ENCODE results near the gene DVL1.

Gene DVL1

DNA sequence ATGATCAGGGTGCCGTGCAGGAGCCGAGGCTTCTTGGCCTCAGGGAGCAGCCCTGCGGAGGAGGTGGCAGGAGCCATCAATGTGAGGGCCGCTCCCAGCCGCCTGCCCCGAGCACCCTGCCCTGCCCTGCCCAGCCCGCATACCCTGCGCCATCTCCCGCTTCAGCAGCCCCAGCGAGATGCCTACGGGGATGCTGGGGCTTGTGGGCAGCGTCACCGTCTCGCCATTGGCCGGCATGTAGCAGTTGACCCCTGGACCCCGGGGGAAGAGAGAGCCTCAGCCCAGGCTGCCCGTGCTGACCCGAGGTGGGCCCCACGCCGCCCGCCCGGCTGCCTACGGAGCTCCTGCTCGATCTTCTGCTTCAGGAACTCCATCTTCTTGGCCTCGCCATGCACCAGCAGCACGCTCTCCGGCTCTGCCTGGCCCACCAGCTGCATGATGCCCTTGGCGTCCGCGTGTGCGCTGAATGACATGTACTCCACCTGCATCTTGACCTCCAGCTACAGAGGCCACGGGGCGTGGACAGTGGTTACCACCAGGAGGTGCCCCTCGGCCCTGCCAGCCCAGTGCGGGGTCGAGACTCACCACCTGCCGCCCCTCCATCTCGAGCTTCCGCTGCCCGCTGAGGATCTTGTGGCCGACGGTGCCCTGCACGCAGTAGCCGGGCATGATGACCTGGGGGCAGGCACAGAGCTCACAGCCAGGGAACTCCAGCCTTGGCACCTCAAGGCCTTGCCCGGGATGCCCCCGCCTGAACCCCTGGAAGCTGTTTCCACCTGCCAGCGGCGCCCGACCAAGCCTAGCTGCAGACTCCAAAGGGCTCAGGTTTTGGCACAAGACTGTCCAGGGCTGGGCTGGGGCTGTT, 36.5 kb downstream of the DVL1 start:
- H3K36me3 ChIP-seq (ENCODE audit: insufficient read depth, low read length): peaks cover 40% of the 10 kb centered on the region; the same call in 1 of the 2 replicates

DNA sequence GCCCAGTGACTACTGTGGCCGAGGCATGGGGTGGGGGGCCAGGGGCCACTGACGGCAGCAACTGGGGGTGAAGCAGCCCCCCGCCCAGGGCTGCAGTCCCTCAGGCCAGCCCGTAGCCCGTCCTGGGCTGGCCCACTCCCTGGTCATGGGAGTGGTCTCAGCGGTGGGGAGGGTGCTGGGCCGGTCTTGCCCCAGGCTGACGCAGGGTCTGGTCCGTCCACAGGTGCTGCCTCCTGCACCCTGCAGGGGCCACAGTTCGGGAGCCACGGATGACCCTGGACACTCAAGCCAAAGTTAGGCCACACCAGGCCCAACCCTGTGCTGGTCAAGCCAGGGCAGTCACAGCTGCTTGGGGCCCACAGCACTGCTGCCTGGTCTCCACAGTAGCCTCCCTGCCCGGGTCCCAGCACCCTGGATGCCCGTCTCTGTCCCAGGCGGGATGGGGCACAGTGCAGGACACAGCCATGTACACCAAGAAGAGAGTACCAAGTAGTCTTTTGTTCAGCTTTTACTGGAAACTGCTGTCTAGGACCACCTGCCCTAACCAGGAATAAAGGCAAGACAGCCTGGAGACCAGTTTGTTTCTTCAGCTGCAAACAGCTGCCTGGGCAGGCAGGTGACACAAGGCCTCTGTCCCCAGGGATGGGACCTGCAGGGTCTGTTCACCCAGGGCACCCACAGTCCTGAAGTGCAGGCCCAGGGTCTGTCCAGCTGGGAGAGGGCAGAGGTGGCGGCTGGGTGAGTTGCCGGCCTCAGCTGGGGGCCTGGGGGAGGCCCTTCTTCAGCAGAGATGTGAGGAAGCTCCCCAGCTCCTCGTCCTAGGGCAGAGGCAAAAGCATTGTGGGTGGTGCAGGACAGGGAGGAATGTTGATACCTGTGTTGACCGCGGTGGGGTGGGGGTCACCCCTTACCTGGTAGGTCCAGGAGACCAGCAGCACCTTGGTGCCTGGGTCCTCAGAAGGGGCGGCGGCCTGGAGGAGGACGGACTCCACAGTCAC, 37.8 kb downstream of the DVL1 start:
- Histone ChIP-seq H2AFZ (ENCODE audit: low read length) (no peak overlapping the region), H3F3A (ENCODE audit: low read depth) (no peaks in the 10 kb centered on the region; the same call in 1 of the 2 replicates), H3K79me2 (ENCODE audit: insufficient read depth, low read length) (peaks cover 43% of the 10 kb centered on the region), H4K20me1 (ENCODE audit: insufficient read depth, low read length, poor library complexity, severe bottlenecking) (peaks cover 18% of the 10 kb centered on the region), H3K36me3 (ENCODE audit: insufficient read depth, low read length) (peaks cover 40% of the 10 kb centered on the region; the same call in 1 of the 2 replicates), H3K9me2 (replicated peaks; ENCODE audit: low read depth, low read length) (no peaks in the 10 kb centered on the region), H3K27me3 (ENCODE audit: insufficient read depth, low read length, poor library complexity, severe bottlenecking) (no peaks in the 10 kb centered on the region), H3K9me3 (ENCODE audit: insufficient read depth, low read depth, low read length) (no peaks in the 10 kb centered on the region), H3K4me2 (ENCODE audit: low read depth, low read length, poor library complexity, severe bottlenecking) (no peak overlapping the region), H3K4me3 (ENCODE audit: low read length, poor library complexity, severe bottlenecking) (no peak overlapping the region), H3K9ac (ENCODE audit: low read depth, low read length, poor library complexity, severe bottlenecking) (no peak overlapping the region), H3K4me1 (ENCODE audit: insufficient read depth, low read length, poor library complexity, severe bottlenecking) (peaks cover 16% of the 10 kb centered on the region)
- TF ChIP-seq, protein P1, sequence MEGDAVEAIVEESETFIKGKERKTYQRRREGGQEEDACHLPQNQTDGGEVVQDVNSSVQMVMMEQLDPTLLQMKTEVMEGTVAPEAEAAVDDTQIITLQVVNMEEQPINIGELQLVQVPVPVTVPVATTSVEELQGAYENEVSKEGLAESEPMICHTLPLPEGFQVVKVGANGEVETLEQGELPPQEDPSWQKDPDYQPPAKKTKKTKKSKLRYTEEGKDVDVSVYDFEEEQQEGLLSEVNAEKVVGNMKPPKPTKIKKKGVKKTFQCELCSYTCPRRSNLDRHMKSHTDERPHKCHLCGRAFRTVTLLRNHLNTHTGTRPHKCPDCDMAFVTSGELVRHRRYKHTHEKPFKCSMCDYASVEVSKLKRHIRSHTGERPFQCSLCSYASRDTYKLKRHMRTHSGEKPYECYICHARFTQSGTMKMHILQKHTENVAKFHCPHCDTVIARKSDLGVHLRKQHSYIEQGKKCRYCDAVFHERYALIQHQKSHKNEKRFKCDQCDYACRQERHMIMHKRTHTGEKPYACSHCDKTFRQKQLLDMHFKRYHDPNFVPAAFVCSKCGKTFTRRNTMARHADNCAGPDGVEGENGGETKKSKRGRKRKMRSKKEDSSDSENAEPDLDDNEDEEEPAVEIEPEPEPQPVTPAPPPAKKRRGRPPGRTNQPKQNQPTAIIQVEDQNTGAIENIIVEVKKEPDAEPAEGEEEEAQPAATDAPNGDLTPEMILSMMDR (conservative IDR thresholded peaks at IDR 0.05; ENCODE audit: low read length): no peak
- TF ChIP-seq EZH2phosphoT487 (IDR thresholded peaks at IDR 0.05; ENCODE audit: borderline replicate concordance): no peak

More for the DNA sequence above, 36.5 kb downstream of the DVL1 start:
- no peak overlapping the region for H3K9ac ChIP-seq (ENCODE audit: low read depth, low read length, poor library complexity, severe bottlenecking)
- no peaks in the 10 kb centered on the region for H3K9me3 ChIP-seq (ENCODE audit: insufficient read depth, low read depth, low read length)
- no peaks in the 10 kb centered on the region for H3K27me3 ChIP-seq (ENCODE audit: insufficient read depth, low read length, poor library complexity, severe bottlenecking)
- no peaks in the 10 kb centered on the region for H3K9me2 ChIP-seq (replicated peaks; ENCODE audit: low read depth, low read length)
- H3K79me2 ChIP-seq (ENCODE audit: insufficient read depth, low read length): peaks cover 32% of the 10 kb centered on the region; the same call in 1 of the 2 replicates
- H3K4me2 ChIP-seq (ENCODE audit: low read depth, low read length, poor library complexity, severe bottlenecking): no peak overlapping the region
- H3K4me3 ChIP-seq (ENCODE audit: low read length, poor library complexity, severe bottlenecking): no peak overlapping the region
- H2AFZ ChIP-seq (ENCODE audit: low read length): no peak overlapping the region
- no peaks in the 10 kb centered on the region; the same call in 1 of the 2 replicates for H3F3A ChIP-seq (ENCODE audit: low read depth)
- TF ChIP-seq EZH2phosphoT487 (IDR thresholded peaks at IDR 0.05; ENCODE audit: borderline replicate concordance): no peak
- TF ChIP-seq, protein P1 (conservative IDR thresholded peaks at IDR 0.05; ENCODE audit: low read length): no peak
- H4K20me1 ChIP-seq (ENCODE audit: insufficient read depth, low read length, poor library complexity, severe bottlenecking): peaks cover 17% of the 10 kb centered on the region
- H3K4me1 ChIP-seq (ENCODE audit: insufficient read depth, low read length, poor library complexity, severe bottlenecking): peaks cover 12% of the 10 kb centered on the region

DNA sequence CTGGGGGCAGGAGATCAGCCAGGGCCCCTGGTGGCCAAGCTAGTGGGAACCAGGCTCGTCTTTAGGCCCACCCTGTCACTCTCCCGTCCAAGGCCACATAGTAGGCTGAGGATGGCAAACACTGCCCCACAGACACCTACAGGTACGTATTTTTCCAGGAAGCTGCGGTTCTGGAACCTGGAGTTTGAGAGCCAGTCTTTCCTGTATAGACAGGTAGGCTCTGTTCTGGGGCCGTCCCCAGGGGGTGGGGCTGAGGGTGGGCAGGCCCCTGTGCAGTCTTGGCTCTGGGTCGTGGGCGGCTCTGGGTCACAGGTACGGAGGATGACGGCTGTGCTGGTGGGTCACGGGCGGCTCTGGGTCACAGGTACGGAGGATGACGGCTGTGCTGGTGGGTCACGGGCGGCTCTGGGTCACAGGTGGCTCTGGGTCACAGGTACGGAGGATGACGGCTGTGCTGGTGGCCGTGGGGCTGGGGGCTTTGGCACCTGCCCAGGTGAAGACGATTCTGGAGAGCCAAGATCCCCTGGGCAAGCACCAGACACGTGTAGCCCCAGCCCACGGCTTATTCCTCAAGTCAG, 38.7 kb downstream of the DVL1 start:
- peaks cover 50% of the 10 kb centered on the region for H3K79me2 ChIP-seq (ENCODE audit: insufficient read depth, low read length)
- H3K4me2 ChIP-seq (ENCODE audit: low read depth, low read length, poor library complexity, severe bottlenecking): no peak overlapping the region
- H3K9me3 ChIP-seq (ENCODE audit: insufficient read depth, low read depth, low read length): no peaks in the 10 kb centered on the region
- no peak overlapping the region for H3K9ac ChIP-seq (ENCODE audit: low read depth, low read length, poor library complexity, severe bottlenecking)
- H3K4me3 ChIP-seq (ENCODE audit: low read length, poor library complexity, severe bottlenecking): peak overlapping the region; percentile 98
- TF ChIP-seq, protein P1 (conservative IDR thresholded peaks at IDR 0.05; ENCODE audit: low read length): no peak
- peaks cover 24% of the 10 kb centered on the region for H4K20me1 ChIP-seq (ENCODE audit: insufficient read depth, low read length, poor library complexity, severe bottlenecking)
- peaks cover 24% of the 10 kb centered on the region for H3K4me1 ChIP-seq (ENCODE audit: insufficient read depth, low read length, poor library complexity, severe bottlenecking)
- peaks cover 40% of the 10 kb centered on the region; the same call in 1 of the 2 replicates for H3K36me3 ChIP-seq (ENCODE audit: insufficient read depth, low read length)
- H3K9me2 ChIP-seq (replicated peaks; ENCODE audit: low read depth, low read length): no peaks in the 10 kb centered on the region
- H3K27me3 ChIP-seq (ENCODE audit: insufficient read depth, low read length, poor library complexity, severe bottlenecking): no peaks in the 10 kb centered on the region
- H2AFZ ChIP-seq (ENCODE audit: low read length): no peak overlapping the region
- H3F3A ChIP-seq (ENCODE audit: low read depth): no peaks in the 10 kb centered on the region; the same call in 1 of the 2 replicates
